ENCODE data around the gene SUGCT. TPM values are rescaled to one million over a fixed set of nuclear protein-coding genes. Genes with fewer than 3 reads are reported as not detected.
"Not testable (repeated sequence)": the region's sequence is repeated elsewhere in the genome, so short reads cannot be mapped to it uniquely, and the experiment has no call there.

SUGCT gene
- total and polyA plus RNA-seq, 2 of the 8 experiments (the other 6 are each of a cell fraction or from before 2014, with no cell fraction given): 2.8 to 5.4 TPM

GRCh38 chr7:40122100-40122939 is 12.5 kb upstream of the SUGCT start:
- H3K4ac ChIP-seq (replicated peaks; ENCODE audit: insufficient read length, low read depth, low read length); H3K79me2 ChIP-seq (ENCODE audit: control insufficient read depth in 1 of 2, insufficient read depth in 2 of 2, low read length in 2 of 2); H2AK5ac ChIP-seq (ENCODE audit: low read depth, low read length); DNase-seq (ENCODE audit: low read depth in 1 of 2, low spot score in 2 of 2); H2BK120ac ChIP-seq (replicated peaks; ENCODE audit: low read depth, low read length); H2BK15ac ChIP-seq (ENCODE audit: low read length); H4K8ac ChIP-seq (ENCODE audit: extremely low read depth, insufficient read depth, low read length); H3K27me3 ChIP-seq (replicated peaks in 1 of 4; ENCODE audit: control insufficient read depth in 3 of 4, extremely low read depth in 1 of 4, insufficient read depth in 3 of 4, low read length in 3 of 4); H3K27ac ChIP-seq (ENCODE audit: low read depth, low read length); H2BK12ac ChIP-seq (ENCODE audit: low read depth, low read length); H3K36me3 ChIP-seq (ENCODE audit: control insufficient read depth in 2 of 4, insufficient read depth in 4 of 4, low read length in 3 of 4); H3K79me1 ChIP-seq (ENCODE audit: low read depth, low read length); H4K20me1 ChIP-seq (replicated peaks in 1 of 2; ENCODE audit: control insufficient read depth in 1 of 2, insufficient read depth in 2 of 2, low read length in 2 of 2); H3K56ac ChIP-seq (replicated peaks; ENCODE audit: insufficient read length, low read depth, low read length); H4K91ac ChIP-seq (replicated peaks; ENCODE audit: insufficient read length, low read length); H4K5ac ChIP-seq (ENCODE audit: insufficient read length, low read depth, low read length); H3K9ac ChIP-seq (replicated peaks in 1 of 4; ENCODE audit: extremely low read depth in 1 of 4, low read depth in 3 of 4, low read length in 3 of 4); H3K9me3 ChIP-seq (ENCODE audit: insufficient read depth in 2 of 2, low read depth in 1 of 2, low read length in 1 of 2); H2AFZ ChIP-seq (ENCODE audit: low read length); FAIRE-seq; H2BK20ac ChIP-seq (ENCODE audit: low read length); H3K4me3 ChIP-seq (ENCODE audit: extremely low read depth in 1 of 4, insufficient read depth in 2 of 4, low read depth in 3 of 4, low read length in 4 of 4); H3K18ac ChIP-seq (ENCODE audit: extremely low read depth, low read length); H3K23ac ChIP-seq (ENCODE audit: insufficient read length); H3K14ac ChIP-seq (ENCODE audit: insufficient read length); H2BK5ac ChIP-seq (ENCODE audit: low read depth, low read length); H3K4me2 ChIP-seq (ENCODE audit: insufficient read depth in 1 of 2, low read depth in 2 of 2, low read length in 2 of 2); H3K4me1 ChIP-seq (replicated peaks in 1 of 4; ENCODE audit: control insufficient read depth in 3 of 4, insufficient read depth in 4 of 4, low read length in 3 of 4); H3K23me2 ChIP-seq (ENCODE audit: low read depth, low read length): not testable (repeated sequence)
- WGBS, 2 experiments (ENCODE audit: extremely low coverage in 1 of 2, insufficient coverage in 1 of 2, insufficient read length in 1 of 2, insufficient replicate concordance in 2 of 2, low coverage in 1 of 2, low lambda C conversion rate in 2 of 2, missing lambda C conversion rate in 1 of 2): 97% methylated on average over 14 of the region's 14 CpGs; no CpG with 5 or more reads in 1 of the 2 experiments
- ChIA-PET POLR2A (ENCODE audit: partially characterized antibody) (interaction anchor here (2.0 kb wide), 1 partner anchor 12 kb away, joined by 7 read pairs; the partner anchor contains the start of genes MPLKIP and SUGCT), CTCF (ENCODE audit: partially characterized antibody) (interaction anchor here (1.4 kb wide), 1 partner anchor 70 kb away, joined by 3 read pairs; no protein-coding TSS in a partner anchor)
